ENCODE results near the gene UBE2H.

- TF ChIP-seq, protein P1, sequence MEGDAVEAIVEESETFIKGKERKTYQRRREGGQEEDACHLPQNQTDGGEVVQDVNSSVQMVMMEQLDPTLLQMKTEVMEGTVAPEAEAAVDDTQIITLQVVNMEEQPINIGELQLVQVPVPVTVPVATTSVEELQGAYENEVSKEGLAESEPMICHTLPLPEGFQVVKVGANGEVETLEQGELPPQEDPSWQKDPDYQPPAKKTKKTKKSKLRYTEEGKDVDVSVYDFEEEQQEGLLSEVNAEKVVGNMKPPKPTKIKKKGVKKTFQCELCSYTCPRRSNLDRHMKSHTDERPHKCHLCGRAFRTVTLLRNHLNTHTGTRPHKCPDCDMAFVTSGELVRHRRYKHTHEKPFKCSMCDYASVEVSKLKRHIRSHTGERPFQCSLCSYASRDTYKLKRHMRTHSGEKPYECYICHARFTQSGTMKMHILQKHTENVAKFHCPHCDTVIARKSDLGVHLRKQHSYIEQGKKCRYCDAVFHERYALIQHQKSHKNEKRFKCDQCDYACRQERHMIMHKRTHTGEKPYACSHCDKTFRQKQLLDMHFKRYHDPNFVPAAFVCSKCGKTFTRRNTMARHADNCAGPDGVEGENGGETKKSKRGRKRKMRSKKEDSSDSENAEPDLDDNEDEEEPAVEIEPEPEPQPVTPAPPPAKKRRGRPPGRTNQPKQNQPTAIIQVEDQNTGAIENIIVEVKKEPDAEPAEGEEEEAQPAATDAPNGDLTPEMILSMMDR (conservative IDR thresholded peaks at IDR 0.05): no peak
- TF ChIP-seq ZFX (IDR thresholded peaks at IDR 0.05): no peak
Measured at GRCh38 chr7:129840757-129841156, 112.0 kb downstream of the UBE2H start.

Measured in C4-2B (cell line).